HEK293T (cell line): Measurements from ENCODE around the gene SPDYE9.
"Not testable (repeated sequence)": the region's sequence is repeated elsewhere in the genome, so short reads cannot be mapped to it uniquely, and the experiment has no call there.

Source experiments
- ARNT ChIP-seq: fragments of 450-650 bp; IDR thresholded peaks from 2 replicates; pipeline ENCODE4 v1.6.1; 2017; ENCODE audit warnings: mild to moderate bottlenecking
- BHLHE40 ChIP-seq: fragments of 450-650 bp; IDR thresholded peaks from 2 replicates; pipeline ENCODE4 v1.6.1; 2016; ENCODE audit warnings: mild to moderate bottlenecking, moderate library complexity, borderline replicate concordance
- ELF4 ChIP-seq: fragments of 450-650 bp; IDR thresholded peaks from 2 replicates; pipeline ENCODE4 v1.6.1; 2017; ENCODE audit warnings: antibody characterized with exemption
- FOXA1 ChIP-seq: fragments of 450-650 bp; IDR thresholded peaks from 2 replicates; pipeline ENCODE4 v1.6.1; 2016; ENCODE audit warnings: mild to moderate bottlenecking
- FOXK2 ChIP-seq: fragments of 450-650 bp; IDR thresholded peaks from 2 replicates; pipeline ENCODE4 v1.6.1; 2016; ENCODE audit warnings: mild to moderate bottlenecking
- FOXM1 ChIP-seq: fragments of 450-650 bp; IDR thresholded peaks from 2 replicates; pipeline ENCODE4 v1.6.1; 2017; ENCODE audit warnings: mild to moderate bottlenecking, borderline replicate concordance
- HDGF ChIP-seq: fragments of 450-650 bp; IDR thresholded peaks from 2 replicates; pipeline ENCODE4 v1.6.1; 2017; ENCODE audit warnings: antibody characterized with exemption, borderline replicate concordance
- L3MBTL2 ChIP-seq: fragments of 450-650 bp; conservative IDR thresholded peaks from 2 replicates; pipeline ENCODE4 v1.6.1; 2016; ENCODE audit warnings: mild to moderate bottlenecking
- NFRKB ChIP-seq: fragments of 450-650 bp; IDR thresholded peaks from 2 replicates; pipeline ENCODE4 v1.6.1; 2016; ENCODE audit warnings: mild to moderate bottlenecking, moderate library complexity
- PKNOX1 ChIP-seq: fragments of 450-650 bp; IDR thresholded peaks from 2 replicates; pipeline ENCODE4 v1.6.1; 2016
- SP1 ChIP-seq: fragments of 450-650 bp; IDR thresholded peaks from 2 replicates; pipeline ENCODE4 v1.6.1; 2017
- SUZ12 ChIP-seq: fragments of 450-650 bp; IDR thresholded peaks from 2 replicates; pipeline ENCODE4 v1.6.1; 2016; ENCODE audit warnings: mild to moderate bottlenecking
- TARDBP ChIP-seq: fragments of 450-650 bp; IDR thresholded peaks from 2 replicates; pipeline ENCODE4 v1.6.1; 2016
- ZNF384 ChIP-seq: fragments of 450-650 bp; IDR thresholded peaks from 2 replicates; pipeline ENCODE4 v1.6.1; 2016

- not testable (repeated sequence) for TF ChIP-seq TARDBP, ZNF384, FOXA1, BHLHE40, PKNOX1, L3MBTL2, FOXM1, FOXK2, SUZ12, ELF4, SP1, ARNT, NFRKB, HDGF
Measured at GRCh38 chr7:73130612-73131011, 44.8 kb upstream of the SPDYE9 start.
